Fibroblast of skin of left biceps (primary cell): Measurements from ENCODE around the gene PSME3IP1.
"Not testable (repeated sequence)": the region's sequence is repeated elsewhere in the genome, so short reads cannot be mapped to it uniquely, and the experiment has no call there.

Experiments
- DNase-seq, 2 experiments: peaks; one replicate each; pipeline ENCODE4 v3.0.0-alpha.2; 2013; ENCODE audit warnings: low read depth in 2 of 2

Gene PSME3IP1

DNA sequence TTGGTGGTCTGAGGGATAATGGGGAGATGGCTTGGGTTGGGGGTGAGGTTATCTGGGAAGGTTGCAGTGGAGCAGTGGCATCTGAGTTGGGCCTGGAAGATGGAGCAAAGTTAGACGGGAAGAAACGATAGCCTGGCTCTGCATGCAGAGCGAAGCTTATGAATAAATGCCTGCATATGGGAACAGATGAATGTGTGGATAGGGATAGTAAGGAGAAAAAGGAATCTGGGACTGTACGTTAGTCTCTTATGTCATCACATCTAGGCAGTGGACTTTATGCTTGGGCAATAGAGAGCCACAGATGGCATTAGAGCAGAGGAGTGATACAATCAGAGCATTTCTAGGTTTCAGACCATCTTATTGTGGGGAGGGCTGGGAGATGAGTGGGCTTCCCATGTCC, 60.5 kb downstream of the PSME3IP1 start:
- DNase-seq = no peak

DNA sequence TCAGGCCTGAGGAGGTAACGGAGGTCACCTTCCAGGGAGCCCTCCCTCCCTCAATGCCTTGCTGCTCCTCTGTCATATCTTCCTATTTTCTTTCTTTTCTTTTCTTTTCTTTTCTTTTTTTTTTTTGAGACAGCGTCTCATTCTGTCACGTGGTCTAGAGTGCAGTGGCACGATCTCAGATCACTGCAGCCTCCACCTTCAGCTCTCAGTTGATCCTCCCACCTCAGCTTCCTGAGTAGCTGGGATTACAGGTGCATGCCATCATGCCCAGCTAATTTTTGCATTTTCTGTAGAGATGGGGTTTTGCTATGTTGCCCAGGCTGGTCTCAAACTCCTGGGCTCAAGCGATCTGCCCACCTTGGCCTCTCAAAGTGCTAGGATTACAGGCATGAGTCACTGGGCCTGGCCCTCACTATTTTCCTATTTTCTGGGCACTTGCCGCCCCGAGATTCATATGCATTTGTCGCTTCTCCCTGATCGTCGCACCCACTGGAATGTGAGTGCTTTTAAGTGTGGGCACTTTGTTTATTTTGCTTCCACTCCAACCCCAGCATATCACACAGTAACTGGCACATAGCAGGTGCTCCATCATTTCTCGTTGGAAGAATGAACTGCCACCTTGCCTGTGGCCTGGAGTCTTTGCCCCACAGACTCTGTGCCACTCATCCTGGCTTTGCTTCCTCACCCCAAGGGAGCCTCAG, 61.7 kb downstream of the PSME3IP1 start:
- DNase-seq = no peak

DNA sequence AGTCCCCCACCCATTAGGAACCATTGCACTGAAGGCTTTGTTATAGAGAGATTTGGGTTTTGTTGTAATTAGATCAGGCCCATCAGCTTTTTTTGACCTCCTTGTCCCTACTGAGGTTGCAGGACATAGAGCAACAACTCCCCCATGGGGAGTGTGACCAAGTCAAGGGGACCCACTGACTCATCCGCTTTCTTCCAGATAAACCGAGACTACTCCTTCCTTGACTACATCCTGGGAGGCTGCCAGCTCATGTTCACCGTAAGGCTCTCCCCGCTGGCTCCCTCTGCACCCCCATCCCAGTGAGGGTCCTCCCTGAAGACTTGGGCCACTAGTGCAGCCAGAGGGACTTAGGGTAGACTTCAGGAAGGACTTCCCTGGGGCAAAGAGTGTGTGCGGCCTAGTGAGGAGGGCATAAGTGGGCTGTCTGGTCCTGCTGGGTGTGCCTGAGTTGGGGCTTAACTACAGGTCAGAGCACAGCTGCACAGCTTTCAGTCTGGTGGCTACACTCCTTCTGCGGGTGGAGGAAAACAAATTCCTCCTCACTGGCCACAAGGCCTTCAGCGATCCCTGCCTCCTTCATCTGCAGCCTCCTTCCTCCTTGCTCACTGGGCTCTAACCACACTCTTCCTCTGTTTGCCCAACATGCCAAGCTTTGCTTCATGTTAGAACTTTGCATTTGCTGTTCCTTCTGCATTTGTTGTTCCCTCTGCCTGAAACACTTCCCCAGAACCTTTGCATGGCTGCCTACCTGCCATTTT, 62.4 kb downstream of the PSME3IP1 start:
- DNase-seq = no peak

DNA sequence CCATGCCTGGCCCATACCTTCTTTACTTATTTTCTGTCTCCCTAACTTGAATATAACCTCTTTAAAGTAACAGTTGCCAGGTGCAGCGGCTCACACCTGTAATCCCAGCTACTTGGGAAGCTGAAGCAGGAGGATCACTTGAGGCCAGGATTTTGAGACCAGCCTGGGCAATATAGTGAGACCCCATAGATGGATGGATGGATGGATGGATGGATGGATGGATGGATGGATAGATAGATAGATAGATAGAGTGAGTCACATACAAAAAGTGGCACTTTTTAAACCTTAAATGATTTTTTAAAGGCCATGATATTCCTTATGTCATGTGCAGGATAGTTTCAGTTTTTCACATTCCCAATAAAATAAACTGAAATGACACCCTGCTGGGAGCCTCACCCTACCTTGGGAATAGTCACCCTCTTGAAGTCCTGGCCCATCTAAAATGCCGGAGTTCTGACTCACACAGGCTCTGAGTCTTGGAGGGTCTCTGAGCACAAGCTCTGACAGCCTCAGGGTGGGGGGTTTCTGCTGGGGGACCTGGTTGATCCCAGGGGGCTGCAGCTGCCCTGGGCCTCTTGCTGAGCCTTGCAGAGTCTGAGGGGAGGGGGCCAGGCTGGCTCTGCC, 67.3 kb downstream of the PSME3IP1 start:
- DNase-seq = no peak

DNA sequence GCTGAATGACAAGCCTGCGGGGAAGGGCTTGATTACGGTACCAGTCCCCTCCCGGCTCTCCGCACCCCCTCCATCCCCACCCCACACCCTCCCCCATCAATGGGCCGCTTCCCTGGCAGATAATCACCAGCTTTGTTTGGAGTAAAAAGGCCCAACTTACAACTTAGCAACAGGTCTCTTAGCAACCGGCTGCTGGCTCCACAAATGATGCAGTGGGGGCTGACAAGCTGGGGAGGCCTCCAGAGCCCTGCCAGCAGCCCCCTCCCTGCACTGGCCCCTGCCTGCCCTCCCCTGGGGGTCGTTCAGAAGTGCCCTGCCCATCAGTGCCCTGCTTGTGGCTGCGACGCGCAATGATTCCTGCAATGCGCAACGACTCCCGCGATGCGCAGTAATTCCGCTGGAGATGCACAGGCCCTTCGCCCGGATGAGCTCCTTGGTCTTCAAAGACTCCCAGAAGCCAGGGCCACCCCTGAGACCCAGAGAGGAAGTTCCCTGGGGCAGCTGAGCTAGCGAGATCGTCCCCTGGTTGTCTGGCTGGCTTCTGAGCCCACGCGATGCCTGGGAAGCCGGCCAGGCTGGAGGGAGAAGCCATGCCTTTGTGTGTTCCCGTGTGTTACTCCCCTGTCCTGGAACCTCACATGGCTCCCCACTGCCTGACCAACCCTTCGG, 70.2 kb downstream of the PSME3IP1 start:
- no peak for DNase-seq

DNA sequence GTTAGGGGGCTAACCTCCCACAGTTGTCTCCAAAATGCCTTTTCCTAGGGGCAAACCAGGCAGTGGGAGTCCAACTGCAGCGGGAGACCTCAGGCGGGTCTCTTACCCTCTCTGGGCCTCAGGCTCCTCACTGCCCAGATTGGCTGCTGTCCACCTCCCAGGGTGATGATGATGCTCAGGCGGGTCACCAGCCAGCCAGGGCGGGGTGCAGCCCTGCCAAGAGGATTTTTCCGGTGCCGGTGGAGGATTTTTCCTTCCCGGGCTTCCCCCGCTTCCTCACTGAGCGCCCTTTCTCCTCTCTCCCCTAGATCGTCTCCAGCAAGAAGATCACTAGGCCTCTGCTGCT, 70.7 kb downstream of the PSME3IP1 start:
- no peak for DNase-seq

DNA sequence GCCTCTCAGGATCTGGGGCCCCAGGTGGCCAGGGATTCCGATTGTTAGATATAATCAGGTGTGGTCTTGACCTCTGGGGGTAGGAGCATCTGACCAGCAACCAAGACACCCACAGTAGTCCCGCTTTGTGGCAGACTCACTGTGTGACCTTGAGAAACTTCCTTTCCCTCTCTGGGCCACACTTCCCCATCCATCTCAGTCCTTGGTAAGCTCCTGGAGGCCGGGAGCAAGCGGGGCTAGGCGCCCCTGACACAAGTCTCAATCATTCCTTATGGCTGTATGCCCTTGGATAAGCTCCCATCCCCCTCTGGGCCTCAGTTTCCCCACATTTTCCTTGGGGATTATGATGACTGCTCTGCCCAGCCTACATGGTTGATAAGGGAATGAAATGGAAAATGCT, 72.2 kb downstream of the PSME3IP1 start:
- no peak for DNase-seq

DNA sequence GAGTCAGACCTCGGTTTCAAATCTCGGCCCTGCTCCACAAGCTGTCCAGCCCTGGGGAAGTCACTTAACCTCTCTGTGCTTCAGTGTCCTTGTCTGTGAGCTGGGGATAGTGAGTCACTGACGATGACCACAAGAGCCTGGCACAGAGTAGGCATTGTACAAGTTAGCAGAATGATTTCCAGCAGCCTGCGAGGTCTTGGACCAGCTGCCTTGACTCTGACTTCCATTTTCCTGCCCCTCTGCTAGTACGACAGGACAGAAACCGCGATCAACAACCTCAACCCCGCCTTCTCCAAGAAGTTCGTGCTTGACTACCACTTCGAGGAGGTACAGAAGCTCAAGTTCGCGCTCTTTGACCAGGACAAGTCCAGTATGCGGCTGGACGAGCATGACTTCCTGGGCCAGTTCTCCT, 72.8 kb downstream of the PSME3IP1 start:
- DNase-seq = no peak

DNA sequence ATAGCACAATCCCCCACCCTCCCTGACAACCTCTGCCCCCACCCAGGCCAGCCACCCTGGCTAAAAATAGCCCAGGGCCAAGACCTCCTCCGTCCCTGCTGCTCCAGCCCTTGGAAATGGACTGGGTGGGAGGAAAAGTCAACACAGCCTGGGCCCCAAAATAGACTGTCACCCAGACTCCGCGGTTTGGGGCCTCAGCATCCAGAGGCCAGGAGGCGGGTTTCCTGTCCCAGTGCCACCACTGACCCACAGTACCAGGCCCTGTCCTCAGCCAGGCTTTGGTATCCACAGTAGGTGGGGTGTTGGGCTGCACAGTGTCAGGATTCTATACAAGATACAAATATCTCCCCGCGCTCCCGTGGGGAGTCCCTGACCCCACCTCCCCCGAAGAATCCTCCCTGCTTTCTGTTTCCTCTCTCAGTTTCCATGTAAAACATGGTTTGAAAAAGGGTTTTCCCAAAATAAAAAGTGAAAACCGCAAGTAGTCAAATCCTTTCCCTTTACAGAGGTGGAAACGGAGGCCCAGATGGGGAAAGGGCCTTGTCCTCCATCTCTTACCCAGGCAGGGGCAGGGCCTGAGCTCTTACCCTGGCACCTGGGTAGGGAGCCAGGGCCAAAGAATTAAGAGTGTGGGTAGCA, 73.3 kb downstream of the PSME3IP1 start:
- no peak for DNase-seq

DNA sequence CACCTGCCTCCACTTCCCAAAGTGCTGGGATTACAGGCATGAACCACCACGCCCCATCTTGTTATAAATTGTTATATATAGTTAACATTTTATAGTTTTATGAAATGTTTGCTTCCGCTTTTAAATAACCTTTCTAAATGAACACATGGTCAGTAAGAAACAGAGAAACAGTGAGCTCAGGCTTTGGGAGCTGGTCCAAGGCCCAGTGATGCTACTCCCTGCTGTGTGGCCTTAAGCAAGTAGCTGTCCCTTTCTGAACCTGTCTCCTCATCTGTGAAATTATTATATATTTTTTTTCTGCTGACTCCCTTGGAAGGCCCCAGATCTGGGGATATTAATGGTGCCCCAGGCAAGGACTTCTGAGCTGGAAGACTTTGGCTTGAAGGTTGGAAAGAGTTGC, 74.4 kb downstream of the PSME3IP1 start:
- no peak for DNase-seq

DNA sequence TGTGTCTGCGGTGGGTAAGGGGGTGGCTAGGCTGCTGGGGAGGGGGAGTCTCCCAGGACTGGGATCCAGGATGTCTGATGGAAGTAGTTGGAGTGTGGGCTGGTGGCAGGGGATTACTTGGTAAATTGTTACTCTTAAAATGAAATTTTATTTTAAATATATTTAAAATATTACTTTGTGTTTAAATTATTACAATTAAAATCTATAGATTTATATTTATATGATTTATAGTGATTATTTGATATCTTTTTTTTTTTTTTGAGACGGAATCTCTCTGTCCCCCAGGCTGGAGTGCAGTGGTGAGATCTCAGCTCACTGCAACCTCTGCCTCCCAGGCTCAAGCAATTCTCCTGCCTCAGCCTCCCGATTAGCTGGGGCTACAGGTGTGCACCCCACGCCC, 74.9 kb downstream of the PSME3IP1 start:
- no peak for DNase-seq

DNA sequence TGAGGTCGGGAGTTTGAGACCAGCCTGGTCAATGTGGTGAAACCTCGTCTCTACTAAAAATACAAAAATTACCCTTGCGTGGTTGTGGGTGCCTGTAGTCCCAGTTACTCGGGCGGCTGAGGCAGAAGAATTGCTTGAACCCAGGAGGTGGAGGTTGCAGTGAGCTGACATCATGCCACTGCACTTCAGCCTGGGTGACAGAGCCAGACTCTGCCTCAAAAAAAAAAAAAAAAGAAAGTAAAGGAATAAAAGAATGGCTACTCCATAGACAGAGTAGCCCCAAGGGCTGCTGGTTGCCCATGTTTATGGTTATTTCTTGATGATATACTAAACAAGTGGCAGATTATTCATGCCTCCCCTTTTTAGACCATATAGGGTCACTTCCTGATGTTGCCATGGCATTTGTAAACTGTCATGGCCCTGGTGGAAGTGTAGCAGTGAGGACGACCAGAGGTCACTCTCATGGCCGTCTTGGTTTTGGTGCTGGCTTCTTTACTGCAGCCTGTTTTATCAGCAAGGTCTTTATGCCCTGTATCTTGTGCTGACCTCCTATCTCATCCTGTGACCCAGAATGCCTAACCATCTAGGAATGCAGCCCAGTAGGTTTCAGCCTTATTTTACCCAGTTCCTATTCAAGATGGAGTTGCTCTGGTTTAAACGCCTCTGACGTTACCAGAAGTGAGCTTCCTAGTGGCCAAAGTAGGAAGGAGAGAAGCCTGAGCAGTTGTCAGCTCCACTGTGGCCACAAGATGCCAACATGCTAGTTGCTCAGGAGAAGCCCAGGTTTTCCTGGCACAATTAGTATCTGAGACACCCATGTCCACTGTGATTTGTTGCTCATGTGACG, 76.4 kb downstream of the PSME3IP1 start:
- DNase-seq = not testable (repeated sequence)

DNA sequence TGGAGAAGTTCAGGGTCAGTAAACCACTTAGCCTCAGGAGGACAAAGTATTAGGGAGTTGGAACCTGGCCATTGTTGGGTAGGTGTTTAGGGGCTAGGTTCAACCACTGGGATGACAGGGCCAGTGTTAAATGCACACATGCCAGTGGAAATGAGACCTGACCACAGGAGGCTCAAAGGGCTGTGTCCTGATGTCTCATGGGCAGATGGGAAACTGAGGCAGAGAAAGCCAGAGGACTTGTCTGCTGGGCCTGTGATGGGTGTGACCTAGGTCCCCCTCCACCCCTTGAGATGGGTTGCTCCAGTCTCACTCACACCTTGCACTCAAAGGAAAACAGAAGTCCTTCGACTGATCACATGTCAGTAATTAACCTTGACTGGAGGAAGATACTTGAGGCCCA, 77.4 kb downstream of the PSME3IP1 start:
- DNase-seq = no peak

DNA sequence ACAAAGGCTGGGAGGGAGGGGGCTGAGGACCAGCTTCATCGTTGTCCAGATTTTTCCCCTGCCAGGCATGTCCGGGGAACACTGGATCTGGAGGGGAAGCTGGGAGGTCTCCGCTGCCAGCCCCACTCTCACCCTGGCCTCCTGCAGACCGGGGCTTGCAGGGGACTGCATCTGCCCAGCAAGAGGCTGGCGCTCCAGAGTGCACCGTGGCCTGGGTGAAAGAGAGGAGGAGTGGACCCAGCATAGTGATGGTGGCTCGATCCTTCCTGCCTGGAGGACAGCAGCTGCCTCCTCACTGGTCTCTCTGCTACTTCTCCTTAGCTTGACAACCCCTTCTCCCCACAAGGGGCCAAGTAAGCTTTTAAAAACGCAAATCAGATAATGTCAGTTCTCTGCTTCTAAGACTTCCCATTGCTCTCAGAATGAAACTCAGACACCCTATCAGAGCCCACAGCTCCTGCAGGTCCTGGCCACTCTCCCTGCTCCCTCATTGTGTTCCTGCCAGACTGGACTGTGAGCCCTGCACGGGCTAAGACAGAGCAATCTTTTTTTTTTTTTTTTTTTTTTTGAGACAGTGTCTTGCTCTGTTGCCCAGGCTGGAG, 78.4 kb downstream of the PSME3IP1 start:
- DNase-seq = no peak

DNA sequence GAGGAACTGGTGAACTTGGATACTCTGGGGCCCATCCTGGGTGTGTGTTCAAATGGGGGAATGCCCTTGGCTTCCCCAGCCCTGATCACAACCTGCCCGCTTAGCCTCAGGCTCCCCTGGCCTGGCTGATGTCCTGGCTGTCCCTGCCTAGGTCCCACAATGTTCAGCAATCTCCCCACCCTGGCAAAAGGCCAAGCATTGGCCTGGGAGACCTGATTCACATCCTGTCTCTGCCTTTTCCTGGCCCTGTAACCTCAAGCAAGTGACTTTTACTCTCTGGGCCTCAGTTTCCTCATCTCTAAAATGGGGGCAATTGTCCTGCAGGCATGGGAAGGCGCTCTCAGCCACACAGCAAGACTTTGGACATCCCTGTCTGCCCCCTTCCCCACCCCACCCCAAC, 79.1 kb downstream of the PSME3IP1 start:
- DNase-seq = no peak

DNA sequence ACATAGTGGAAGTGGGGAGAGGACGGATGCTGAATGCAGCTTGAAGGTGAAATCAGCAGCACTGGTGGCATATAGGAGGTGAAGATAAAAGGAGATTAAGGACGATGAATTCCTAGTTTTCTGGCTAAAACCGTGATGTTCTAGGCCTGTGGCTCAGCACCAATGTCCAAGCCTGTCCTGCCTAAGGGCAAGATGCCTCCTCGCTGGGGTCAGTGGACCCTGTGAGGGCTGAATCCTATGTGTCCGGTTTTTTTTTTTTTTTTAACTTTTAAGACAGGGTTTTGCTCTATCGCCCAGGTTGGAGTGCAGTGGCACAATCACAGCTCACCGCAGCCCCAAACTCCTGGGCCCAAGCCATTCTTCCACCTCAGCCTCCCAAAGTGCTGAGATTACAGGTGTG, 80.7 kb downstream of the PSME3IP1 start:
- no peak for DNase-seq

DNA sequence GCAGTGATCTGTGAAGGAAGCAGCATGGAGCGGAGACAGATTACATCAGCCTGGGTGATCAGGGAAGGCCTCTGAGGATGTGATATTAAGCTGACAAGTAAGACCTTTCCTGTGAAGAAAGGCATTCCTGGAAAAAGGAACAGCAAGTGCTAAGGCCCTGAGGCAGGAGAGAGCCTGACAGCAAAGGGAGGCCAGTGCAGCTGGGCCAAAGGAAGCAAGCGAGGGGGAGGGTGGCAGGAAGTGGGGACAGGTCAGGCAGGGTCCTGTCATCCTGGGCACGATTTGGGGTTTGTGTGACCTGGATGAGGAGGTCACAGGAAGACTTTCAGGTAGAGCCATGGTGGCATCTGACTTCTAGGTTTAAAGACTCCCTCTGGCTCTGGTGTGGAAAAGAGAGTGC, 81.1 kb downstream of the PSME3IP1 start:
- no peak for DNase-seq

DNA sequence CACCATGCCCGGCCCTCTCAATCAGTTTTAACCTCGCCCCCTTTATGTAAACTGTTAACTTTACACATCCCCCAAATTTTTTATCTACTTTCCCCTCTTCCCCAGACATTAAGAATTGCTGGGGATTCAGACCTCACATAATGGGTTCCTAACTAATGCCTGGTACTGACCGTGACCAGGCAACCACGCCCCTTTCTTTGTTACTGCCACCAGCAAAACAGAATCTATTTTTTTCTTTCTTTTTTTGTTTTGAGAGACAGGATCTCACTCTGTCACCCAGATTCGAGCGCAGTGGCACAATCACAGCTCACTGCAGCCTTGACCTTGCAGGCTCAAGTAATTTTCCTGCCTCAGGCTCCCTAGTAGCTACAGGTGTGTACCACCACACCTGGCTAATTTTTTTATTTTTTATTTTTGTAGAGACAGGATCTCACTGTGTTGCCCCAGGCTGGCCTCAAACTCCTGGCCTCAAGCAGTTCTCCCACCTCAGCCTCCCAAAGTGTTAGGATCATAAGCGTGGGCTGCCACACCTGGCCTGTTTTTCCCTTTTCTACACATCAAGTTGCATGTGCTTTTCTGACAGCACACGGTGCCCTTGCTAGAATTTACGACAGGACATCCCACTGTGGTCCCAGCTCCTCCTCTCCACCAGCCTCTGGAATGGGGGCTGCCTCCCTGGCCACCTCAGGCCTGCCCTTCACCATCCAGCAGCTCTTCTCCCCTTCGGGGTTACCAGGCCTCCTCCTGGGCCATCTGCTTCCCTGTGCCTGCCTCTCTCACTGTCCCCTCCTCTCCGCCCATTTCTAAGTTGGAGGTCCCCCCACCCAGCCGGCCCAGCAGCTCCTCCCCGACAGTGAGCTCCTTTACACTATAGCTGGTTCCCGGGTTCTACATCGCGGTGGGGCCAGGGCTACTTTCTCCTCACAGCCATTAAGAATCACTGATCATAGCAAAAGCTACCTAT, 82.7 kb downstream of the PSME3IP1 start:
- DNase-seq = no peak
